CD4-positive, alpha-beta T cell (primary cell): ENCODE data around the gene RARG. TPM values are rescaled to one million over a fixed set of nuclear protein-coding genes. Genes with fewer than 3 reads are reported as not detected.

Source experiments
- ATAC-seq: fragments of 200-7000 bp; cut with Tn5 transposase; one replicate; pipeline ENCODE4 v1.10.0; 2022; ENCODE audit warnings: mild to moderate bottlenecking; ENCODE audit not compliant: poor library complexity
- CTCF ChIA-PET: fragments of 350-600 bp; sonication (Branson Sonifier 250); formaldehyde crosslinking; loops from one replicate; lab custom pipeline; 2021; ENCODE audit warnings: antibody characterized with exemption, inconsistent platforms; lab: Charles Lee
- POLR2A ChIA-PET: fragments of 350-600 bp; sonication (Branson Sonifier 250); formaldehyde crosslinking; loops from one replicate; lab custom pipeline; 2021; ENCODE audit warnings: antibody characterized with exemption, inconsistent platforms; lab: Charles Lee
- DNase-seq, 14 experiments: peaks; one replicate each; pipeline ENCODE4 v3.0.0-alpha.2; 2013 to 2020; ENCODE audit warnings: mixed read lengths in 2 of 14
- H3K27ac ChIP-seq, 2 donors: one replicate each; pipeline versions ENCODE4 v1.5.1 to v1.7.0; 2013; ENCODE audit warnings: low read length in 2 of 2, low read depth in 1 of 2, mild to moderate bottlenecking in 1 of 2
- H3K27me3 ChIP-seq, 2 experiments: 1 replicate in 1 of 2; 2 replicates in 1 of 2; pipeline versions ENCODE4 v1.6.1 to v1.7.0; 2013; ENCODE audit warnings: low read length in 2 of 2, control low read depth in 1 of 2, mild to moderate bottlenecking in 1 of 2, moderate library complexity in 1 of 2; ENCODE audit not compliant: insufficient read depth in 2 of 2, control insufficient read depth in 1 of 2
- H3K36me3 ChIP-seq: one replicate; pipeline ENCODE4 v1.6.1; 2013; ENCODE audit warnings: low read length, control low read depth; ENCODE audit not compliant: insufficient read depth
- H3K4me1 ChIP-seq: one replicate; pipeline ENCODE4 v1.6.1; 2013; ENCODE audit warnings: low read length, control low read depth; ENCODE audit not compliant: insufficient read depth
- H3K4me3 ChIP-seq: one replicate; pipeline ENCODE4 v1.5.1; 2013; ENCODE audit warnings: mild to moderate bottlenecking, low read length, moderate library complexity
- H3K9me3 ChIP-seq, 2 experiments: 1 replicate in 1 of 2; 2 replicates in 1 of 2; pipeline versions ENCODE4 v1.6.1 to v1.7.0; 2013; ENCODE audit warnings: low read length in 2 of 2, mild to moderate bottlenecking in 2 of 2, control low read depth in 1 of 2, moderate library complexity in 1 of 2; ENCODE audit not compliant: control insufficient read depth in 1 of 2, insufficient read depth in 1 of 2
- H3K27ac Mint-ChIP-seq: one replicate; pipeline ENCODE4 v1.8.0; 2020; ENCODE audit warnings: mixed read lengths
- H3K27me3 Mint-ChIP-seq: one replicate; pipeline ENCODE4 v1.8.0; 2021; ENCODE audit warnings: mixed read lengths
- H3K36me3 Mint-ChIP-seq: one replicate; pipeline ENCODE4 v1.8.0; 2021; ENCODE audit warnings: low read depth, mixed read lengths
- H3K4me1 Mint-ChIP-seq: one replicate; pipeline ENCODE4 v1.8.0; 2021; ENCODE audit warnings: low read depth, mixed read lengths
- H3K4me3 Mint-ChIP-seq: one replicate; pipeline ENCODE4 v1.8.0; 2020; ENCODE audit warnings: mild to moderate bottlenecking, mixed read lengths
- H3K9me3 Mint-ChIP-seq: one replicate; pipeline ENCODE4 v1.8.0; 2020; ENCODE audit warnings: mixed read lengths
- intact Hi-C, 2 experiments: fragments of 100-400 bp; cut with DNase I in 1 of 2; cut with micrococcal nuclease in 1 of 2; formaldehyde crosslinking; loops; one replicate each; pipeline versions ENCODE4 v1.15.1 to v1.9.0; 2023 to 2025; cut with DNase I, micrococcal nuclease
- total RNA-seq, 174 experiments: library from RNA in 2 of 174; stranded (reverse) in 2 of 174; gene quantifications; one replicate each; pipeline ENCODE4 v1.2.3 and lab custom pipeline; 2021 to 2026
- TF ChIP-seq, protein P1 (sequence below): fragments of 200-600 bp; IDR thresholded peaks from one replicate; pipeline ENCODE4 v1.8.0; 2022; ENCODE audit warnings: antibody characterized with exemption, mild to moderate bottlenecking

Gene RARG
- total RNA-seq, 2 experiments from 2014 or later, result 14.0 to 15.8 TPM

DNA sequence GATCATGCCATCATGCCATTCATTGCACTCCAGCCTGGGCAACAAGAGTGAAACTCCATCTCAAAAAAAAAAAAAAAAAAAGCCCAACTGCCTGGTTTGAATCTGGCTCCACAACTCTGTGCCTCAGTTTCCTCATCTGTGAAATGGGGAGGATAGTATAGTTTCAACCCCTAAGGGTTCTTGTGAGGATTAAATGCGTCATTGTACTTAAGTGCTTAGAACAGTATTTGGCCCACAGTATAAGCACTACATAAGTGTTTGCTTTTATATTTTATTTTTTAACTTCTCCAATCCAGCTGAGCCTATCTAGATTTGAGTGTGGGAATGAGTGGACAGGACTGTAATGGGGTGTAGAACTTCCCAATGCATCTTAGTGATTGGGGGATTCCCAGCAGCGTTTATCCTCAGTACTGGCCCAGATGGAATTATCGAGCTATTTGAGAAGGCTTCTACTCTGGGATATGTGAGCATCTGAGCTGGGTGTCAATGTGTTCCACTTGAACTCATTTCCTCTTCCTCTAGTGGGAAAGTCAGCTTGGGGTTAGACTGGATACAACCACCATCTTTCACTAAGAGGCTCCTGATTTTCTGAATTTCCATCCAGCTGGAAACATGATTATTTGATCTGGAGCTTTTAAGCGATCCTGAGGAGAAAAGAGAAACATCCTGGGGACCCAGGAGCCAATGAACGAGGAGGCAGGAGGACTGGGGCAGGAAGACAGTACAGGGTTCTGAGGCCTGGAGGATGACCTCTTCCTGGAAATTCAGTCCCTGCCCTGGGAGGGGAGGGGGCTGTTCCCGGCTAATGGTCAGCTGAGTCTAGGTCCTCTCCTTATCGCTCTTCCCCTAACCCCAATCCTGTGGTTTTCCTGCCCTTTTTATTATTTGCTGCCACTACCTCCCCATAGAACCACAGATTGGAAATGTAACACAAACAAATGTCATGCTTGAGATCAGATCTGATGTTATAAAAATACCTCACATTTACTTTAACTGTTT lies 26.8 kb upstream of the RARG start:
- H3K27me3 ChIP-seq, result no peaks in the 10 kb centered on the region
- no peak overlapping the region for H3K4me3 ChIP-seq
- no peaks in the 10 kb centered on the region for H3K9me3 ChIP-seq
- Mint-ChIP-seq H3K9me3 (no peaks in the 10 kb centered on the region), H3K4me3 (no peak overlapping the region), H3K4me1 (peaks cover 25% of the 10 kb centered on the region), H3K27me3 (no peaks in the 10 kb centered on the region), H3K36me3 (peaks cover under 1% of the 10 kb centered on the region), H3K27ac (no peak overlapping the region)
- ChIA-PET CTCF (no interaction called here), POLR2A (interaction anchor here (1.2 kb wide), 1 partner anchor 39 kb away, joined by 3 read pairs; no protein-coding TSS in a partner anchor)
- peaks cover 24% of the 10 kb centered on the region for H3K4me1 ChIP-seq
- no peak overlapping the region for H3K27ac ChIP-seq
- no peak for ATAC-seq
- intact Hi-C loops, result no loop called here
- DNase-seq, result no peak
- H3K36me3 ChIP-seq, result peaks cover 12% of the 10 kb centered on the region
- TF ChIP-seq, protein P1, sequence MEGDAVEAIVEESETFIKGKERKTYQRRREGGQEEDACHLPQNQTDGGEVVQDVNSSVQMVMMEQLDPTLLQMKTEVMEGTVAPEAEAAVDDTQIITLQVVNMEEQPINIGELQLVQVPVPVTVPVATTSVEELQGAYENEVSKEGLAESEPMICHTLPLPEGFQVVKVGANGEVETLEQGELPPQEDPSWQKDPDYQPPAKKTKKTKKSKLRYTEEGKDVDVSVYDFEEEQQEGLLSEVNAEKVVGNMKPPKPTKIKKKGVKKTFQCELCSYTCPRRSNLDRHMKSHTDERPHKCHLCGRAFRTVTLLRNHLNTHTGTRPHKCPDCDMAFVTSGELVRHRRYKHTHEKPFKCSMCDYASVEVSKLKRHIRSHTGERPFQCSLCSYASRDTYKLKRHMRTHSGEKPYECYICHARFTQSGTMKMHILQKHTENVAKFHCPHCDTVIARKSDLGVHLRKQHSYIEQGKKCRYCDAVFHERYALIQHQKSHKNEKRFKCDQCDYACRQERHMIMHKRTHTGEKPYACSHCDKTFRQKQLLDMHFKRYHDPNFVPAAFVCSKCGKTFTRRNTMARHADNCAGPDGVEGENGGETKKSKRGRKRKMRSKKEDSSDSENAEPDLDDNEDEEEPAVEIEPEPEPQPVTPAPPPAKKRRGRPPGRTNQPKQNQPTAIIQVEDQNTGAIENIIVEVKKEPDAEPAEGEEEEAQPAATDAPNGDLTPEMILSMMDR, result no peak

DNA sequence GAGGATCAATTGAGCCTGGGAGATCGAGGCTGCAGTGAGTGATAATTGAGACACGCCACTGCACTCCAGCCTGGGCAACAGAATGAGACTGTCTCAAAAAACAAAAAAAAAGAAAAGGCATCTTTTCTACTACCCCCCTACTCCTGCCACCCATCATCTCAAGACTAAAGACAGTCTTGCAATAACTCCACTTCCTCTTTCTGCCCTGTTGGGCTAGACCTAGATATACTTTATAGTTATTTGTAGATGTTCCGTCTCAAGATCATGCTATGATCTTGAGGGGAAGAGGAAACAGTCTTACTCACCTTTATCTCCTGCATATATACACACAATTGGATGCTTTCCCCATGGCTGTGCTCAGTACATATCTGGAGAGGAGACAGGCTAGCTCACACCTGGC lies 24.0 kb upstream of the RARG start:
- H3K27ac Mint-ChIP-seq, result peak overlapping the region; percentile 77
- H3K27me3 ChIP-seq, result no peaks in the 10 kb centered on the region
- DNase-seq, result no peak
- H3K27ac ChIP-seq, result no peak overlapping the region
- TF ChIP-seq, protein P1, result no peak
- CTCF ChIA-PET, result no interaction called here
- no peaks in the 10 kb centered on the region for H3K9me3 Mint-ChIP-seq
- H3K36me3 ChIP-seq, result peaks cover 20% of the 10 kb centered on the region
- H3K4me1 Mint-ChIP-seq, result peaks cover 51% of the 10 kb centered on the region
- H3K4me1 ChIP-seq, result peaks cover 50% of the 10 kb centered on the region
- POLR2A ChIA-PET, result no interaction called here
- peak overlapping the region; percentile 67 for H3K4me3 Mint-ChIP-seq
- intact Hi-C loops, result no loop called here
- no peaks in the 10 kb centered on the region for H3K9me3 ChIP-seq
- H3K27me3 Mint-ChIP-seq, result no peaks in the 10 kb centered on the region
- H3K36me3 Mint-ChIP-seq, result peaks cover 16% of the 10 kb centered on the region
- H3K4me3 ChIP-seq, result no peak overlapping the region
- no peak for ATAC-seq

GRCh38 chr12:53254816-53255545 lies 23.0 kb upstream of the RARG start:
- peaks cover 16% of the 10 kb centered on the region for H3K36me3 Mint-ChIP-seq
- ChIA-PET CTCF (interaction anchor here (3.9 kb wide), 1 partner anchor 13 kb away, joined by 12 read pairs; the partner anchor contains the start of gene ESPL1), POLR2A (interaction anchor here (0.6 kb wide), 1 partner anchor 13 kb away, joined by 3 read pairs; the partner anchor contains the start of gene ESPL1)
- H3K27me3 Mint-ChIP-seq, result no peaks in the 10 kb centered on the region
- peaks cover 52% of the 10 kb centered on the region for H3K4me1 Mint-ChIP-seq
- peak overlapping the region; percentile 99 for H3K4me3 Mint-ChIP-seq
- DNase-seq, result no peak
- ATAC-seq, result no peak
- H3K9me3 Mint-ChIP-seq, result no peaks in the 10 kb centered on the region
- TF ChIP-seq, protein P1, result no peak
- Histone ChIP-seq H3K27ac (no peak overlapping the region), H3K4me3 (no peak overlapping the region), H3K27me3 (no peaks in the 10 kb centered on the region), H3K4me1 (peaks cover 51% of the 10 kb centered on the region), H3K9me3 (no peaks in the 10 kb centered on the region), H3K36me3 (peaks cover 20% of the 10 kb centered on the region)
- H3K27ac Mint-ChIP-seq, result peak overlapping the region; percentile 77
- intact Hi-C loops, result loop anchor here in 1 of 2 experiments (5.0 kb wide), 1 partner anchor 32 kb away; no protein-coding TSS in a partner anchor
